GM15510 (cell line): ENCODE data around the gene B4GALT5.

Experiments used
- POLR2A ChIP-seq: IDR thresholded peaks from 3 replicates; pipeline ENCODE4 v1.6.1; 2011; ENCODE audit warnings: borderline replicate concordance; ENCODE audit not compliant: insufficient read length; ENCODE audit errors: extremely low read depth

B4GALT5 gene

GRCh38 chr20:49663112-49663511 is 50.6 kb downstream of the B4GALT5 start:
- no peak for TF ChIP-seq POLR2A

GRCh38 chr20:49661560-49662329 is 51.9 kb downstream of the B4GALT5 start:
- TF ChIP-seq POLR2A: no peak

GRCh38 chr20:49660912-49661311 is 52.8 kb downstream of the B4GALT5 start:
- TF ChIP-seq POLR2A: no peak

GRCh38 chr20:49659056-49659455 is 54.6 kb downstream of the B4GALT5 start:
- no peak for TF ChIP-seq POLR2A

- TF ChIP-seq POLR2A: no peak
Measured at GRCh38 chr20:49658508-49658907, 55.2 kb downstream of the B4GALT5 start.

- no peak for TF ChIP-seq POLR2A
Measured at GRCh38 chr20:49657118-49657901, 56.4 kb downstream of the B4GALT5 start.

- TF ChIP-seq POLR2A: no peak
Measured at GRCh38 chr20:49656304-49656703, 57.4 kb downstream of the B4GALT5 start.

GRCh38 chr20:49653925-49654434 is 59.7 kb downstream of the B4GALT5 start:
- no peak for TF ChIP-seq POLR2A

- TF ChIP-seq POLR2A: no peak
Measured at GRCh38 chr20:49649672-49650071, 64.0 kb downstream of the B4GALT5 start.

- no peak for TF ChIP-seq POLR2A
Measured at GRCh38 chr20:49647550-49647949, 66.1 kb downstream of the B4GALT5 start.

GRCh38 chr20:49646528-49646927 is 67.2 kb downstream of the B4GALT5 start:
- TF ChIP-seq POLR2A: no peak

GRCh38 chr20:49646126-49646525 is 67.6 kb downstream of the B4GALT5 start:
- TF ChIP-seq POLR2A: no peak

GRCh38 chr20:49644980-49645565 is 68.6 kb downstream of the B4GALT5 start:
- no peak for TF ChIP-seq POLR2A

- TF ChIP-seq POLR2A: no peak
Measured at GRCh38 chr20:49642816-49643215, 70.9 kb downstream of the B4GALT5 start.
